ENCODE results near the gene KCNQ5. TPM values are rescaled to one million over a fixed set of nuclear protein-coding genes. Genes with fewer than 3 reads are reported as not detected.

The KCNQ5 gene
- polyA plus RNA-seq, 3 donors, result under 0.01 to 0.15 TPM; not detected in 1

GRCh38 chr6:72769459-72770125, 147.7 kb downstream of the KCNQ5 start:
- no peak overlapping the region for H3K27ac ChIP-seq (ENCODE audit: low read depth, low read length)
- 83 to 90% (median 89%) methylated on average over 1 of the region's 1 CpG for WGBS, 3 donors

GRCh38 chr6:72770959-72771358, 149.1 kb downstream of the KCNQ5 start:
- 61 to 84% (median 74%) methylated on average over 3 of the region's 3 CpGs for WGBS, 3 donors
- no peak overlapping the region for H3K27ac ChIP-seq (ENCODE audit: low read depth, low read length)

GRCh38 chr6:72776456-72776855, 154.6 kb downstream of the KCNQ5 start:
- WGBS, 3 donors, result 50 to 91% (median 88%) methylated on average over 1 of the region's 1 CpG
- no peak overlapping the region for H3K27ac ChIP-seq (ENCODE audit: low read depth, low read length)

GRCh38 chr6:72781624-72782023, 159.8 kb downstream of the KCNQ5 start:
- no peak overlapping the region for H3K27ac ChIP-seq (ENCODE audit: low read depth, low read length)

- WGBS, 3 donors, result 79 to 94% (median 82%) methylated on average over 2 of the region's 2 CpGs
- H3K27ac ChIP-seq (ENCODE audit: low read depth, low read length), result no peak overlapping the region
These were observed 161.2 kb downstream of the KCNQ5 start for GRCh38 chr6:72783035-72783434.

- H3K27ac ChIP-seq (ENCODE audit: low read depth, low read length), result no peak overlapping the region
- 47 to 55% (median 50%) methylated on average over 1 of the region's 1 CpG for WGBS, 3 donors
These were observed 161.8 kb downstream of the KCNQ5 start for GRCh38 chr6:72783666-72784065.

- H3K27ac ChIP-seq (ENCODE audit: low read depth, low read length), result no peak overlapping the region
- WGBS, 3 donors, result 84 to 87% (median 84%) methylated on average over 3 of the region's 3 CpGs
These were observed 162.2 kb downstream of the KCNQ5 start for GRCh38 chr6:72784071-72784470.

- 74 to 83% (median 79%) methylated on average over 3 of the region's 3 CpGs for WGBS, 3 donors
- no peak overlapping the region for H3K27ac ChIP-seq (ENCODE audit: low read depth, low read length)
These were observed 162.7 kb downstream of the KCNQ5 start for GRCh38 chr6:72784581-72784980.

- 47 to 53% (median 48%) methylated on average over 2 of the region's 2 CpGs for WGBS, 3 donors
- no peak overlapping the region for H3K27ac ChIP-seq (ENCODE audit: low read depth, low read length)
These were observed 165.6 kb downstream of the KCNQ5 start for GRCh38 chr6:72787391-72788031.

- WGBS, 3 donors, result 74 to 89% (median 77%) methylated on average over 1 of the region's 1 CpG
- H3K27ac ChIP-seq (ENCODE audit: low read depth, low read length), result no peak overlapping the region
These were observed 166.3 kb downstream of the KCNQ5 start for GRCh38 chr6:72788188-72788587.

GRCh38 chr6:72789145-72789544, 167.3 kb downstream of the KCNQ5 start:
- no peak overlapping the region for H3K27ac ChIP-seq (ENCODE audit: low read depth, low read length)
- WGBS, 3 donors, result 87 to 90% (median 87%) methylated on average over 4 of the region's 4 CpGs

GRCh38 chr6:72792692-72793091, 170.8 kb downstream of the KCNQ5 start:
- no peak overlapping the region for H3K27ac ChIP-seq (ENCODE audit: low read depth, low read length)
- 66 to 70% (median 69%) methylated on average over 1 of the region's 1 CpG for WGBS, 3 donors

GRCh38 chr6:72793641-72794395, 172.0 kb downstream of the KCNQ5 start:
- no peak overlapping the region for H3K27ac ChIP-seq (ENCODE audit: low read depth, low read length)
- 83 to 89% (median 87%) methylated on average over 10 of the region's 10 CpGs for WGBS, 3 donors

GRCh38 chr6:72798196-72798595, 176.3 kb downstream of the KCNQ5 start:
- WGBS, 3 donors, result 65 to 74% (median 71%) methylated on average over 2 of the region's 2 CpGs
- H3K27ac ChIP-seq (ENCODE audit: low read depth, low read length), result no peak overlapping the region

- no peak overlapping the region for H3K27ac ChIP-seq (ENCODE audit: low read depth, low read length)
- WGBS, 3 donors, result 70 to 80% (median 75%) methylated on average over 4 of the region's 4 CpGs
These were observed 188.0 kb downstream of the KCNQ5 start for GRCh38 chr6:72809746-72810379.

GRCh38 chr6:72810571-72811280, 188.9 kb downstream of the KCNQ5 start:
- WGBS, 3 donors, result 64 to 75% (median 65%) methylated on average over 4 of the region's 4 CpGs
- H3K27ac ChIP-seq (ENCODE audit: low read depth, low read length), result no peak overlapping the region

- H3K27ac ChIP-seq (ENCODE audit: low read depth, low read length), result no peak overlapping the region
- WGBS, 3 donors, result 52 to 62% (median 62%) methylated on average over 6 of the region's 6 CpGs
These were observed 190.1 kb downstream of the KCNQ5 start for GRCh38 chr6:72811971-72812421.

- WGBS, 3 donors, result 55 to 84% (median 63%) methylated on average over 7 of the region's 7 CpGs
- H3K27ac ChIP-seq (ENCODE audit: low read depth, low read length), result no peak overlapping the region
These were observed 192.1 kb downstream of the KCNQ5 start for GRCh38 chr6:72813807-72814596.
